IMR-90 (cell line): Measurements from ENCODE around the gene KPNA3. TPM values are rescaled to one million over a fixed set of nuclear protein-coding genes. Genes with fewer than 3 reads are reported as not detected.

Source experiments
- ATAC-seq: fragments of 200-7000 bp; cut with Tn5 transposase; 2 replicates; pipeline ENCODE4 v1.9.1; 2020; ENCODE audit warnings: low read depth, mild to moderate bottlenecking, moderate library complexity
- BruUV-seq: library from RNA; stranded (reverse); fragments of 400-500 nt; replicated peaks from 2 replicates; lab custom pipeline; 2021; lab: Mats Ljungman, UMichigan
- CTCF ChIA-PET: fragments of 300-600 bp; formaldehyde crosslinking; extraction: SDS; loops from one replicate; lab custom pipeline; 2021; ENCODE audit warnings: antibody characterized with exemption; lab: Yijun Ruan, JAX
- POLR2A ChIA-PET: fragments of 300-600 bp; sonication (Branson Sonifier 250); formaldehyde crosslinking; loops from one replicate; lab custom pipeline; 2022; ENCODE audit warnings: antibody characterized with exemption; ENCODE audit not compliant: unreplicated experiment; lab: Charles Lee
- DNase-seq: peaks from one replicate; pipeline ENCODE4 v3.0.0; 2013
- H2AFZ ChIP-seq: replicated peaks from 2 replicates; pipeline ENCODE3; 2013; ENCODE audit warnings: low read length, mild to moderate bottlenecking; ENCODE audit not compliant: poor library complexity
- H2AK5ac ChIP-seq: 2 replicates; pipeline ENCODE4 v1.6.1; 2013; ENCODE audit warnings: low read depth, low read length, inconsistent platforms
- H2AK9ac ChIP-seq: replicated peaks from 2 replicates; pipeline ENCODE3; 2013; ENCODE audit warnings: mild to moderate bottlenecking, low read depth, low read length, moderate library complexity; ENCODE audit not compliant: poor library complexity
- H2BK120ac ChIP-seq: 2 replicates; pipeline ENCODE4 v1.6.1; 2013; ENCODE audit warnings: low read depth, low read length, inconsistent platforms
- H2BK15ac ChIP-seq: 3 replicates; pipeline ENCODE4 v1.6.1; 2013; ENCODE audit warnings: low read depth, low read length, inconsistent platforms
- H2BK20ac ChIP-seq: 2 replicates; pipeline ENCODE4 v1.6.1; 2013; ENCODE audit warnings: low read depth, mild to moderate bottlenecking, inconsistent platforms, low read length, moderate library complexity
- H2BK5ac ChIP-seq: 2 replicates; pipeline ENCODE4 v1.6.1; 2013; ENCODE audit warnings: mild to moderate bottlenecking, low read depth, low read length, inconsistent platforms; ENCODE audit not compliant: poor library complexity, severe bottlenecking
- H3K14ac ChIP-seq: replicated peaks from 2 replicates; pipeline ENCODE4 v1.6.1; 2013; ENCODE audit warnings: low read depth, low read length, inconsistent platforms
- H3K18ac ChIP-seq: 2 replicates; pipeline ENCODE4 v1.6.1; 2013; ENCODE audit warnings: low read depth, low read length, control low read depth
- H3K23ac ChIP-seq: 2 replicates; pipeline ENCODE4 v1.6.1; 2013; ENCODE audit warnings: low read depth, low read length, inconsistent platforms
- H3K27ac ChIP-seq: 2 replicates; pipeline ENCODE4 v1.5.1; 2013; ENCODE audit warnings: mild to moderate bottlenecking, control low read depth, low read length; ENCODE audit not compliant: insufficient read depth
- H3K27me3 ChIP-seq: 2 replicates; pipeline ENCODE4 v1.6.1; 2013; ENCODE audit warnings: low read length; ENCODE audit not compliant: control insufficient read depth, insufficient read depth
- H3K36me3 ChIP-seq: 2 replicates; pipeline ENCODE4 v1.6.1; 2013; ENCODE audit warnings: low read length, mixed read lengths; ENCODE audit not compliant: control insufficient read depth, insufficient read depth
- H3K4ac ChIP-seq: 2 replicates; pipeline ENCODE4 v1.6.1; 2013; ENCODE audit warnings: low read depth, low read length, inconsistent platforms
- H3K4me1 ChIP-seq: 2 replicates; pipeline ENCODE4 v1.6.1; 2013; ENCODE audit warnings: low read length, mixed read lengths; ENCODE audit not compliant: control insufficient read depth, insufficient read depth
- H3K4me2 ChIP-seq: 2 replicates; pipeline ENCODE4 v1.6.1; 2013; ENCODE audit warnings: low read depth, mild to moderate bottlenecking, control low read depth, low read length, moderate library complexity
- H3K4me3 ChIP-seq: 2 replicates; pipeline ENCODE4 v1.5.1; 2013; ENCODE audit warnings: low read depth, mild to moderate bottlenecking, control low read depth, low read length, moderate library complexity; ENCODE audit not compliant: insufficient read depth
- H3K56ac ChIP-seq: 2 replicates; pipeline ENCODE4 v1.6.1; 2013; ENCODE audit warnings: low read length, inconsistent platforms; ENCODE audit not compliant: insufficient read depth; ENCODE audit errors: extremely low read depth
- H3K79me1 ChIP-seq, 2 experiments: 2 replicates each; pipeline ENCODE4 v1.6.1; 2013; ENCODE audit warnings: low read length in 2 of 2, inconsistent platforms in 1 of 2, low read depth in 1 of 2
- H3K9ac ChIP-seq: 2 replicates; pipeline ENCODE4 v1.6.1; 2013; ENCODE audit warnings: low read depth, low read length, control low read depth
- H3K9me1 ChIP-seq: 2 replicates; pipeline ENCODE4 v1.6.1; 2013; ENCODE audit warnings: low read length, inconsistent platforms; ENCODE audit not compliant: insufficient read depth
- H3K9me3 ChIP-seq: 2 replicates; pipeline ENCODE4 v1.6.1; 2013; ENCODE audit warnings: low read length; ENCODE audit not compliant: control insufficient read depth, insufficient read depth
- H4K20me1 ChIP-seq: 2 replicates; pipeline ENCODE4 v1.6.1; 2013; ENCODE audit warnings: low read length, inconsistent platforms; ENCODE audit not compliant: insufficient read depth
- H4K5ac ChIP-seq: 2 replicates; pipeline ENCODE4 v1.6.1; 2013; ENCODE audit warnings: mild to moderate bottlenecking, low read depth, low read length, control low read depth
- H4K8ac ChIP-seq, 2 experiments: 2 replicates each; pipeline ENCODE4 v1.6.1; 2013; ENCODE audit warnings: low read depth in 2 of 2, low read length in 2 of 2, control low read depth in 1 of 2, inconsistent platforms in 1 of 2
- H4K91ac ChIP-seq: 2 replicates; pipeline ENCODE4 v1.6.1; 2013; ENCODE audit warnings: low read depth, low read length, inconsistent platforms; ENCODE audit not compliant: insufficient read depth
- MAZ ChIP-seq: IDR thresholded peaks from 2 replicates; pipeline ENCODE4 v1.6.1; 2012; ENCODE audit warnings: low read depth, mild to moderate bottlenecking, low read length, improper control_type of control experiment, moderate library complexity, borderline replicate concordance
- POLR2A ChIP-seq: IDR thresholded peaks from 2 replicates; pipeline ENCODE4 v1.6.1; 2012; ENCODE audit warnings: mild to moderate bottlenecking, low read depth, low read length
- dilution Hi-C: fragments of 300-500 bp; cut with HindIII; formaldehyde crosslinking; loops from one replicate; pipeline ENCODE4 v1.14.3; 2018; ENCODE audit warnings: low sequenced_read_pairs; ENCODE audit not compliant: unreplicated experiment
- in situ Hi-C: fragments of 300-500 bp; cut with MboI; formaldehyde crosslinking; loops from 3 replicates; pipeline ENCODE4 v1.14.3; 2019; ENCODE audit warnings: low sequenced_read_pairs, inconsistent platforms, mixed read lengths
- intact Hi-C: fragments of 100-400 bp; cut with micrococcal nuclease; formaldehyde crosslinking; loops from 2 replicates; pipeline ENCODE4 v1.10.0; 2022
- polyA plus RNA-seq, 3 experiments: library from polyadenylated mRNA; depleted of rRNA; stranded (reverse); fragments of >200 nt; gene quantifications; 2 replicates each; pipeline ENCODE4 v1.2.3, GENCODE V29; 2012; ENCODE audit warnings: low replicate concordance in 1 of 3
- total RNA-seq: library from RNA; depleted of rRNA; stranded (reverse); fragments of >200 nt; gene quantifications from 2 replicates; pipeline ENCODE4 v1.2.3, GENCODE V29; 2012
- TF ChIP-seq, protein P1 (sequence below): fragments of 150-350 bp; IDR thresholded peaks from 2 replicates; pipeline ENCODE4 v1.6.1; 2017; ENCODE audit warnings: mild to moderate bottlenecking, antibody characterized with exemption, low read length, low read depth

KPNA3 gene
- total and polyA plus RNA-seq, 2 of the 4 experiments (the other 2 are of a cell fraction) = 25.3 to 48.6 TPM

GRCh38 chr13:49786401-49787008, 6.0 kb downstream of the KPNA3 start:
- no TSS peak for BruUV-seq

More at GRCh38 chr13:49786401-49787008, 6.0 kb downstream of the KPNA3 start:
- no peak overlapping the region for H3K9ac ChIP-seq
- DNase-seq = no peak
- H2BK120ac ChIP-seq = no peak overlapping the region
- H2BK15ac ChIP-seq = no peak overlapping the region
- H3K18ac ChIP-seq = no peak overlapping the region
- no peaks in the 10 kb centered on the region; the same call in 1 of the 2 replicates for H3K36me3 ChIP-seq
- no peak overlapping the region for H2BK20ac ChIP-seq
- no peak overlapping the region for H2BK5ac ChIP-seq
- H4K20me1 ChIP-seq = peaks cover 78% of the 10 kb centered on the region
- H3K4me3 ChIP-seq = no peak overlapping the region
- H4K91ac ChIP-seq = no peak overlapping the region
- H3K9me1 ChIP-seq = peaks cover 14% of the 10 kb centered on the region
- no peak for ATAC-seq
- POLR2A ChIA-PET = interaction anchor here (0.7 kb wide), 1 partner anchor 28 kb away, joined by 6 read pairs; no protein-coding TSS in a partner anchor
- peaks cover 12% of the 10 kb centered on the region for H3K4me1 ChIP-seq
- peaks cover 25 to 78% of the 10 kb centered on the region in 2 experiments for H3K79me1 ChIP-seq
- H3K27ac ChIP-seq = no peak overlapping the region
- no peaks in the 10 kb centered on the region for H3K9me3 ChIP-seq
- no peak overlapping the region for H3K23ac ChIP-seq
- CTCF ChIA-PET = interaction anchor here (0.5 to 0.7 kb wide), 2 partner anchors 92 to 197 kb away, joined by 3 to 4 read pairs; no protein-coding TSS in a partner anchor
- no peak overlapping the region for H2AK9ac ChIP-seq
- no peak overlapping the region for H4K8ac ChIP-seq
- no peak overlapping the region for H2AK5ac ChIP-seq
- dilution Hi-C loops = no loop called here
- no peak for TF ChIP-seq MAZ
- TF ChIP-seq, protein P1, sequence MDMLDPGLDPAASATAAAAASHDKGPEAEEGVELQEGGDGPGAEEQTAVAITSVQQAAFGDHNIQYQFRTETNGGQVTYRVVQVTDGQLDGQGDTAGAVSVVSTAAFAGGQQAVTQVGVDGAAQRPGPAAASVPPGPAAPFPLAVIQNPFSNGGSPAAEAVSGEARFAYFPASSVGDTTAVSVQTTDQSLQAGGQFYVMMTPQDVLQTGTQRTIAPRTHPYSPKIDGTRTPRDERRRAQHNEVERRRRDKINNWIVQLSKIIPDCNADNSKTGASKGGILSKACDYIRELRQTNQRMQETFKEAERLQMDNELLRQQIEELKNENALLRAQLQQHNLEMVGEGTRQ = no peak
- TF ChIP-seq POLR2A = no peak
- H3K4ac ChIP-seq = no peak overlapping the region
- intact Hi-C loops = loop anchor here (5.0 kb wide), 1 partner anchor 34 kb away; no protein-coding TSS in a partner anchor
- H3K27me3 ChIP-seq = no peaks in the 10 kb centered on the region
- in situ Hi-C loops = no loop called here
- H4K5ac ChIP-seq = no peak overlapping the region
- no peak overlapping the region for H3K14ac ChIP-seq
- H3K56ac ChIP-seq = no peak overlapping the region
- no peak overlapping the region for H2AFZ ChIP-seq
- H3K4me2 ChIP-seq = no peak overlapping the region
